Measurements from ENCODE around the gene IFT81.

Gene IFT81

GRCh38 chr12:110168732-110169455, 44.7 kb downstream of the IFT81 start:
- Histone ChIP-seq H3K4me1 (ENCODE audit: control insufficient read depth in 1 of 2, insufficient read depth in 2 of 2, low read length in 2 of 2) (no peaks in the 10 kb centered on the region), H2BK120ac (ENCODE audit: insufficient read depth, low read length, poor library complexity) (no peak overlapping the region), H3K27me3 (ENCODE audit: insufficient read depth, low read length) (no peaks in the 10 kb centered on the region), H3K79me2 (ENCODE audit: control insufficient read depth, insufficient read depth, low read length, poor library complexity) (no peaks in the 10 kb centered on the region), H4K8ac (ENCODE audit: low read depth, low read length) (no peak overlapping the region), H3K18ac (ENCODE audit: low read length) (no peak overlapping the region), H4K12ac (ENCODE audit: low read depth, low read length) (no peak overlapping the region), H3K4ac (ENCODE audit: low read depth, low read length) (no peak overlapping the region), H3K27ac (ENCODE audit: low read depth, low read length) (no peak overlapping the region), H2AFZ (ENCODE audit: insufficient read depth, low read length, poor library complexity) (no peak overlapping the region), H3K14ac (ENCODE audit: low read length) (no peak overlapping the region), H3K4me2 (ENCODE audit: low read length) (no peak overlapping the region), H2BK5ac (ENCODE audit: low read depth, low read length, poor library complexity) (no peak overlapping the region), H2AK5ac (ENCODE audit: low read length) (no peak overlapping the region), H3K36me3 (ENCODE audit: control insufficient read depth in 1 of 2, insufficient read depth in 2 of 2, low read length in 2 of 2) (peaks cover 1 to 2% of the 10 kb centered on the region in 2 experiments), H3K9me3 (ENCODE audit: insufficient read depth, low read depth, low read length) (no peaks in the 10 kb centered on the region), H3K23ac (ENCODE audit: low read length) (no peak overlapping the region), H3K79me1 (ENCODE audit: low read length) (no peaks in the 10 kb centered on the region), H4K91ac (ENCODE audit: low read depth, low read length) (no peak overlapping the region), H3K4me3 (ENCODE audit: low read depth, low read length) (no peak overlapping the region), H3K9ac (ENCODE audit: low read length) (no peak overlapping the region), H2BK12ac (ENCODE audit: low read length) (no peak overlapping the region)
- WGBS (ENCODE audit: extremely low coverage, insufficient coverage, insufficient read length) = no CpG with 5 or more reads among the region's 3 CpGs
- DNase-seq = no peak

DNA sequence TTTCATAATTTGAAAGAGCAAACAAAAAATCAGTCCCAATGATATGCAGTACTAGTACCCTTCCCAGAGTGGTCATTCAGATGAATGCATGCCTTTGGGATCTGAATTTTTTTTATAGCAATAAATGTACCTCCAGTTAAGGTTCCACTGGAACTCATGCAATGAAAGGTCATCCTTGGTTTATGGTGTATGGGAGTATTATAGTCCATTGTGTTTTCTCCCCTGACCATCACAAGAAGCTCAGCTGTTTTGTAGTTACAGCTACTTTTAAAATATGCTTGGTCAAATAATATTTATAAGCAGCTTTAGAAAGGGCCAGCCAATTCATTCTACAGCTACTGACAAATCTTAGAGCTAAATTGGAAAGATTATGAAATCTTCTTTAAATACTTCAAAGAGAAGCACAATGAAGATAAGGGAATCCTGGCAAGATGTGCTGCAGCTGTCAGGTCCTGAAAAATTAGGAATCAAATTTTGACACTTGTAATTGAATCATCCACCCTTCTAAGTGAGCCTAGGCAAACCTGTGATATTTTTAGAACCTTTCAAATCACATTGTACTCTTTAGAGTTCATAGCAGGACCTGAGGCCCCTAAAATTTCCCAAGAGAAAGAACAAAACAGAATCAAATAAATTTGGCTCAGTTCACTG, 46.5 kb downstream of the IFT81 start:
- H3K9ac ChIP-seq (ENCODE audit: low read length) = no peak overlapping the region
- no peak overlapping the region for H2BK5ac ChIP-seq (ENCODE audit: low read depth, low read length, poor library complexity)
- H3K79me2 ChIP-seq (ENCODE audit: control insufficient read depth, insufficient read depth, low read length, poor library complexity) = no peaks in the 10 kb centered on the region
- no peak overlapping the region for H4K91ac ChIP-seq (ENCODE audit: low read depth, low read length)
- H3K27ac ChIP-seq (ENCODE audit: low read depth, low read length) = no peak overlapping the region
- H3K4me1 ChIP-seq (ENCODE audit: control insufficient read depth in 1 of 2, insufficient read depth in 2 of 2, low read length in 2 of 2) = no peaks in the 10 kb centered on the region
- no peak overlapping the region for H2AK5ac ChIP-seq (ENCODE audit: low read length)
- no peak overlapping the region for H3K18ac ChIP-seq (ENCODE audit: low read length)
- no peak overlapping the region for H3K4me3 ChIP-seq (ENCODE audit: low read depth, low read length)
- no peak overlapping the region for H2BK120ac ChIP-seq (ENCODE audit: insufficient read depth, low read length, poor library complexity)
- no peak overlapping the region for H4K12ac ChIP-seq (ENCODE audit: low read depth, low read length)
- H2BK12ac ChIP-seq (ENCODE audit: low read length) = no peak overlapping the region
- no peak overlapping the region for H4K8ac ChIP-seq (ENCODE audit: low read depth, low read length)
- H3K14ac ChIP-seq (ENCODE audit: low read length) = no peak overlapping the region
- H3K36me3 ChIP-seq (ENCODE audit: control insufficient read depth in 1 of 2, insufficient read depth in 2 of 2, low read length in 2 of 2) = peaks cover 1 to 2% of the 10 kb centered on the region in 2 experiments
- DNase-seq = no peak
- no peaks in the 10 kb centered on the region for H3K79me1 ChIP-seq (ENCODE audit: low read length)
- no peak overlapping the region for H3K4me2 ChIP-seq (ENCODE audit: low read length)
- no peak overlapping the region for H3K23ac ChIP-seq (ENCODE audit: low read length)
- no peaks in the 10 kb centered on the region for H3K9me3 ChIP-seq (ENCODE audit: insufficient read depth, low read depth, low read length)
- no peaks in the 10 kb centered on the region for H3K27me3 ChIP-seq (ENCODE audit: insufficient read depth, low read length)
- no peak overlapping the region for H2AFZ ChIP-seq (ENCODE audit: insufficient read depth, low read length, poor library complexity)
- no peak overlapping the region for H3K4ac ChIP-seq (ENCODE audit: low read depth, low read length)

GRCh38 chr12:110171186-110171538, 47.0 kb downstream of the IFT81 start:
- H3K9ac ChIP-seq (ENCODE audit: low read length) = no peak overlapping the region
- H2BK12ac ChIP-seq (ENCODE audit: low read length) = no peak overlapping the region
- no peak overlapping the region for H3K23ac ChIP-seq (ENCODE audit: low read length)
- H3K27me3 ChIP-seq (ENCODE audit: insufficient read depth, low read length) = no peaks in the 10 kb centered on the region
- H2BK120ac ChIP-seq (ENCODE audit: insufficient read depth, low read length, poor library complexity) = no peak overlapping the region
- no peak overlapping the region for H2BK5ac ChIP-seq (ENCODE audit: low read depth, low read length, poor library complexity)
- no peak for DNase-seq
- no peaks in the 10 kb centered on the region for H3K4me1 ChIP-seq (ENCODE audit: control insufficient read depth in 1 of 2, insufficient read depth in 2 of 2, low read length in 2 of 2)
- no peak overlapping the region for H3K27ac ChIP-seq (ENCODE audit: low read depth, low read length)
- H4K8ac ChIP-seq (ENCODE audit: low read depth, low read length) = no peak overlapping the region
- no CpG with 5 or more reads among the region's 3 CpGs for WGBS (ENCODE audit: extremely low coverage, insufficient coverage, insufficient read length)
- H3K4me2 ChIP-seq (ENCODE audit: low read length) = no peak overlapping the region
- H3K4me3 ChIP-seq (ENCODE audit: low read depth, low read length) = no peak overlapping the region
- H3K79me2 ChIP-seq (ENCODE audit: control insufficient read depth, insufficient read depth, low read length, poor library complexity) = no peaks in the 10 kb centered on the region
- H3K79me1 ChIP-seq (ENCODE audit: low read length) = no peaks in the 10 kb centered on the region
- no peak overlapping the region for H2AFZ ChIP-seq (ENCODE audit: insufficient read depth, low read length, poor library complexity)
- H3K9me3 ChIP-seq (ENCODE audit: insufficient read depth, low read depth, low read length) = no peaks in the 10 kb centered on the region
- no peak overlapping the region for H2AK5ac ChIP-seq (ENCODE audit: low read length)
- H4K91ac ChIP-seq (ENCODE audit: low read depth, low read length) = no peak overlapping the region
- H3K4ac ChIP-seq (ENCODE audit: low read depth, low read length) = no peak overlapping the region
- peaks cover 1 to 2% of the 10 kb centered on the region in 2 experiments for H3K36me3 ChIP-seq (ENCODE audit: control insufficient read depth in 1 of 2, insufficient read depth in 2 of 2, low read length in 2 of 2)
- H3K14ac ChIP-seq (ENCODE audit: low read length) = no peak overlapping the region
- H4K12ac ChIP-seq (ENCODE audit: low read depth, low read length) = no peak overlapping the region
- no peak overlapping the region for H3K18ac ChIP-seq (ENCODE audit: low read length)

DNA sequence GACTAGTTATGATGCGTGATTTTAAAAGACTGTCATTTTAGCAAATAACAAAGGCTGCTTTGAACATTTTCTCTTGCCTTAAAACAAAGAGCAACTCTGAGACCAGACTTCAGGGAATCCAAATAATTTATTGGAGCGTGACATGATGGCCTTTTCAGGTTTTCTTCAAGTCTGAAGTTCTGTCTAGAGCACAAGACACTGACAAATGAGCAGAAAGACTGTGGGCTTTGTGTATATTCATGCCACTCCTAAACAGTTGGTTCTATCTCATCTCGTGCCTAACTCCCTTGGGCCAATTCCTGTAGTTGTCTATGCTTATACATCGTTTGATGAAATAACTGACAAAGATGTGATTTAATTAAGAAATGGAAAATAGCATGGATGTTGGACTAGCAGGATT, 47.5 kb downstream of the IFT81 start:
- Histone ChIP-seq H3K4ac (ENCODE audit: low read depth, low read length) (no peak overlapping the region), H3K27ac (ENCODE audit: low read depth, low read length) (no peak overlapping the region), H3K36me3 (ENCODE audit: control insufficient read depth in 1 of 2, insufficient read depth in 2 of 2, low read length in 2 of 2) (peaks cover 1 to 2% of the 10 kb centered on the region in 2 experiments), H3K79me2 (ENCODE audit: control insufficient read depth, insufficient read depth, low read length, poor library complexity) (no peaks in the 10 kb centered on the region), H3K14ac (ENCODE audit: low read length) (no peak overlapping the region), H4K8ac (ENCODE audit: low read depth, low read length) (no peak overlapping the region), H3K4me1 (ENCODE audit: control insufficient read depth in 1 of 2, insufficient read depth in 2 of 2, low read length in 2 of 2) (no peaks in the 10 kb centered on the region), H2AFZ (ENCODE audit: insufficient read depth, low read length, poor library complexity) (no peak overlapping the region), H3K27me3 (ENCODE audit: insufficient read depth, low read length) (no peaks in the 10 kb centered on the region), H3K23ac (ENCODE audit: low read length) (no peak overlapping the region), H3K4me2 (ENCODE audit: low read length) (no peak overlapping the region), H2BK5ac (ENCODE audit: low read depth, low read length, poor library complexity) (no peak overlapping the region), H2BK120ac (ENCODE audit: insufficient read depth, low read length, poor library complexity) (no peak overlapping the region), H3K9ac (ENCODE audit: low read length) (no peak overlapping the region), H3K4me3 (ENCODE audit: low read depth, low read length) (no peak overlapping the region), H4K91ac (ENCODE audit: low read depth, low read length) (no peak overlapping the region), H2BK12ac (ENCODE audit: low read length) (no peak overlapping the region), H3K9me3 (ENCODE audit: insufficient read depth, low read depth, low read length) (no peaks in the 10 kb centered on the region), H2AK5ac (ENCODE audit: low read length) (no peak overlapping the region), H3K18ac (ENCODE audit: low read length) (no peak overlapping the region), H4K12ac (ENCODE audit: low read depth, low read length) (no peak overlapping the region), H3K79me1 (ENCODE audit: low read length) (no peaks in the 10 kb centered on the region)
- DNase-seq = peak in 1 of 2 donors; percentile 6
- WGBS (ENCODE audit: extremely low coverage, insufficient coverage, insufficient read length) = 100% methylated on average over 1 of the region's 4 CpGs

All from trophoblast cell (in vitro differentiated cells and primary cell).